ENCODE data around the gene TNFRSF14. TPM values are rescaled to one million over a fixed set of nuclear protein-coding genes. Genes with fewer than 3 reads are reported as not detected.
A peak's percentile ranks its signal among the peaks of the same experiment; 100 is the strongest.

Gene TNFRSF14
- total RNA-seq, 2 experiments from 2014 or later = 145 to 152 TPM

DNA sequence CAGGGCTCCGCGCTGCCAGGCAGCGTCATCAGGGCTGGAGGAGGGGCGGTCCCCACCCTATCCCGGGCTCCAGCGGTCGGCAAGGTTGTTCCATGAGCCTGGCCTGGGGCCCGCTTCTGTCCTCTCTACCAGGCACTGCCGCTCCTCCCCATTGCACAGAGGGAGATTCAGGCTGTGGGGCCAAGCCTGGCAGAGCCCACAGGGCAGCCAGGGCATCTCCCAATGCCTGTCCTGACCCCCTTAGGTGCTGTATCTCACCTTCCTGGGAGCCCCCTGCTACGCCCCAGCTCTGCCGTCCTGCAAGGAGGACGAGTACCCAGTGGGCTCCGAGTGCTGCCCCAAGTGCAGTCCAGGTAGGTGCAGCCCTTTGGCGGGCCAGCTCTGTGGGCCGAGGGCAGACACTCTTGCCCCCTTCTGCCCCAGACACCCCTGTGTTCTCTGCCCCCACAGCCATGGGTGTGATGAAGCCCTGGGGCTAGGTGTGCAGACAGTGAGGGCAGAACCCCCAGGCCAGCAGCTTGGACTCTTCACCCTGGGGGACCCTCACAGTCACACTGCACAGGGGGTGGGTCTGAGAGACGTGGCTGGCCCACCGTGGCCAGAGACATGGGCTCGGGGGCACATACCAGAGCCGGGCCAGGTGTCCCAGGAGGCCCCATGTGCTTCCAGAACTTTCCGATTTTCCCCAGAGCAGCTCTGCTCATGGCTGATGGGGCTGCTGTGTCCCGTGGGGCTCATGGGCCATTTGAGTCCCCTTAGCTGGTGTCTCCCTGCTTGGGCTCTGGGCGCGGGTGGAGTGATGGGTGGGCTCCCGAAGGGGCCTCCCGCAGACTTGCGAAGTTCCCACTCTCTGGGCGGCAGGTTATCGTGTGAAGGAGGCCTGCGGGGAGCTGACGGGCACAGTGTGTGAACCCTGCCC, 1.6 kb downstream of the TNFRSF14 start:
- intact Hi-C loops (cut with micrococcal nuclease) = no loop called here
- CTCF ChIA-PET = interaction anchor here (1.4 to 2.1 kb wide), 4 partner anchors 10 to 142 kb away, joined by 3 to 17 read pairs (median 8); no protein-coding TSS in a partner anchor
- peak overlapping the region; percentile 99 for H3K27ac Mint-ChIP-seq

DNA sequence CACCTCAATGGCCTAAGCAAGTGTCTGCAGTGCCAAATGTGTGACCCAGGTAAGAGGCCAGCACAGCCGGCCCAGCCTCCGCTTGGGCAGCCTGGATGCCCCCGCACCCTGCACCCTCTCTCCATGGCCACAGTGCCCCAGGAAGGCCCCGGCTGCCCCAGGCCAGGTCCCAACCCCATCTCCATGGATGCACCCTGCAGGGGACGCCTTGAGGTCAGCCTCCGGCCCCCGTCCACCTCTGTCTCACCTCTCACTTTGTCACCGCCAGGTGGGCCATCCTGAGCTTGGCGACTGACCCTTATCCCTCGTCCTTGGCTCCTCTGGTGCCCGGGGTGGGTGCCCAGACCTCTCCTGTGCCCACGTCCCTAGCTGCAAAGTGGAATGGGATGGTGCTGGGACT, 2.2 kb downstream of the TNFRSF14 start:
- CTCF ChIA-PET = interaction anchor here (1.4 kb wide), 1 partner anchor 27 kb away, joined by 3 read pairs; no protein-coding TSS in a partner anchor
- intact Hi-C loops (cut with micrococcal nuclease) = no loop called here
- H3K9me3 Mint-ChIP-seq = no peaks in the 10 kb centered on the region
- peak overlapping the region; percentile 99 for H3K4me3 Mint-ChIP-seq
- no peaks in the 10 kb centered on the region for H3K27me3 Mint-ChIP-seq
- POLR2A ChIA-PET = interaction anchor here (0.9 to 1.6 kb wide), 3 partner anchors 11 to 18 kb away, joined by 3 to 4 read pairs (median 3); no protein-coding TSS in a partner anchor
- no peak for DNase-seq
- H3K36me3 Mint-ChIP-seq = peaks cover 24% of the 10 kb centered on the region
- H3K27ac Mint-ChIP-seq = peak overlapping the region; percentile 42
- H3K4me1 Mint-ChIP-seq (ENCODE audit: low read depth) = peaks cover 34% of the 10 kb centered on the region

More for the DNA sequence above, 1.6 kb downstream of the TNFRSF14 start:
- peaks cover 34% of the 10 kb centered on the region for H3K4me1 Mint-ChIP-seq (ENCODE audit: low read depth)
- no peaks in the 10 kb centered on the region for H3K27me3 Mint-ChIP-seq
- H3K9me3 Mint-ChIP-seq = no peaks in the 10 kb centered on the region
- H3K4me3 Mint-ChIP-seq = peak overlapping the region; percentile 99
- POLR2A ChIA-PET = interaction anchor here (0.9 to 3.8 kb wide), 10 partner anchors 7 to 31 kb away, joined by 3 to 67 read pairs (median 10); partner anchors contain the start of genes PANK4 and PRXL2B
- DNase-seq = no peak
- peaks cover 22% of the 10 kb centered on the region for H3K36me3 Mint-ChIP-seq

GRCh38 chr1:2558861-2559260, 2.7 kb downstream of the TNFRSF14 start:
- H3K27ac Mint-ChIP-seq = peak overlapping the region; percentile 42
- POLR2A ChIA-PET = interaction anchor here (0.9 to 1.6 kb wide), 2 partner anchors 11 to 13 kb away, joined by 3 to 4 read pairs; no protein-coding TSS in a partner anchor
- peaks cover 31% of the 10 kb centered on the region for H3K4me1 Mint-ChIP-seq (ENCODE audit: low read depth)
- DNase-seq = no peak
- H3K36me3 Mint-ChIP-seq = peaks cover 27% of the 10 kb centered on the region
- CTCF ChIA-PET = interaction anchor here (1.4 kb wide), 1 partner anchor 26 kb away, joined by 3 read pairs; no protein-coding TSS in a partner anchor
- H3K27me3 Mint-ChIP-seq = no peaks in the 10 kb centered on the region
- H3K9me3 Mint-ChIP-seq = no peaks in the 10 kb centered on the region
- H3K4me3 Mint-ChIP-seq = peak overlapping the region; percentile 99
- intact Hi-C loops (cut with micrococcal nuclease) = no loop called here

GRCh38 chr1:2559509-2560298, 3.5 kb downstream of the TNFRSF14 start:
- POLR2A ChIA-PET = interaction anchor here (1.6 kb wide), 1 partner anchor 12 kb away, joined by 4 read pairs; no protein-coding TSS in a partner anchor
- intact Hi-C loops (cut with micrococcal nuclease) = no loop called here
- no peaks in the 10 kb centered on the region for H3K27me3 Mint-ChIP-seq
- no peak for DNase-seq
- peak overlapping the region; percentile 28 for H3K27ac Mint-ChIP-seq
- H3K36me3 Mint-ChIP-seq = peaks cover 27% of the 10 kb centered on the region
- peaks cover 26% of the 10 kb centered on the region for H3K4me1 Mint-ChIP-seq (ENCODE audit: low read depth)
- no peak overlapping the region for H3K4me3 Mint-ChIP-seq
- H3K9me3 Mint-ChIP-seq = no peaks in the 10 kb centered on the region
- CTCF ChIA-PET = interaction anchor here (2.2 kb wide), 1 partner anchor 11 kb away, joined by 9 read pairs; no protein-coding TSS in a partner anchor

DNA sequence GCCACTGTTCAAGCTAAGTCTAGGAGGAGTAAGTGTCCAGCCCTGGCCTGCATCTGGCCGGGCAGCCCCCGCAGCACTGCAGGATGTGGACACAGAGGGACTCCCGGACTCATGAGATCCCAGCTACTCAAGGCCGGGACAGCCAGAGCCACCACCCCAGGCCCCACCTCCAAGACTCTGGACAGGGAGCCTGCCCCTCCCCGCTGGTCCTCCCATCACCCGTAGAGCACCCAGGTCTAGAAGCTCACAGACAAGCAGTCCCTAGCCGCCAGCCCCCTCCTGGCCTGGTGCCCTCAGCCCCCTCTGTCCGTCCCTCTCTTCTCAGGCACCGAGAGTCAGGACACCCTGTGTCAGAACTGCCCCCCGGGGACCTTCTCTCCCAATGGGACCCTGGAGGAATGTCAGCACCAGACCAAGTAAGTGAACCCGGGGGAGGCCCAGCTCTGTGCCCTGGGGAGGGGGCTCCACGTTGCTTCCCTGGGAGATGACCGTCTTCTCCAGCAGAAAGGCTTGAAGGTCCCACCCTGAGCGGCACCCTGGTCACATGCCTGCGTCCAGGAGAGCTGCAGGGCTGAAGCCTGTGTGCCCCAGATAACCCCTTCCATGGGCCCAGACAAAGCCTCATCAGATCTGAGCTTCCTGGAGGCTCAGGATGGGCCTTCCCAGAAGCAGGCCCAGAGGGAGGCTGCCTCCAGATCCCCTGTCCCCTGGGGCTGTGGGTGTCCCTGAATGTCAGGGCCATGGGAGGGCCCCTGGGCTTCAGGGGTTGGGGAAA, 4.3 kb downstream of the TNFRSF14 start:
- intact Hi-C loops (cut with micrococcal nuclease) = no loop called here
- Mint-ChIP-seq H3K4me1 (ENCODE audit: low read depth) (peaks cover 24% of the 10 kb centered on the region), H3K4me3 (no peak overlapping the region), H3K9me3 (no peaks in the 10 kb centered on the region), H3K27ac (peak overlapping the region; percentile 28), H3K36me3 (peaks cover 27% of the 10 kb centered on the region), H3K27me3 (no peaks in the 10 kb centered on the region)
- ChIA-PET POLR2A (interaction anchor here (0.6 to 3.9 kb wide), 6 partner anchors 11 to 147 kb away, joined by 3 to 21 read pairs (median 8); partner anchors contain the start of gene PEX10), CTCF (interaction anchor here (0.8 to 2.2 kb wide), 7 partner anchors 12 to 144 kb away, joined by 3 to 16 read pairs (median 4); partner anchors contain the start of gene PRXL2B)
- DNase-seq = no peak

DNA sequence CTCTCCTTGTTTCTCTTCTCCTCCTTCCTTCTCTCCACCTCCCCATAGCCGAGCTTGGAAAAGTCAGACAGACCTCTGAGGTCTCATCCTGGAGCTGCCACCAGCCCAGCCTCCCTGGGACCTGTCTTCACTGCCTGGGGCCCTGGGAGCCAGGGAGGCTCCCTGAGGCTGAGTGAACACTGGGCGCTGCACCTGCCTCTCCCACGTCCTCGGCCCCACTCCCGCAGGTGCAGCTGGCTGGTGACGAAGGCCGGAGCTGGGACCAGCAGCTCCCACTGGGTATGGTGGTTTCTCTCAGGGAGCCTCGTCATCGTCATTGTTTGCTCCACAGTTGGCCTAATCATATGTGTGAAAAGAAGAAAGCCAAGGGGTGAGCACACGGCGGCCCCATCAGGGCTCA, 5.3 kb downstream of the TNFRSF14 start:
- intact Hi-C loops (cut with micrococcal nuclease) = no loop called here
- H3K36me3 Mint-ChIP-seq = peaks cover 22% of the 10 kb centered on the region
- H3K27me3 Mint-ChIP-seq = no peaks in the 10 kb centered on the region
- peaks cover 22% of the 10 kb centered on the region for H3K4me1 Mint-ChIP-seq (ENCODE audit: low read depth)
- H3K9me3 Mint-ChIP-seq = no peaks in the 10 kb centered on the region
- no peak for DNase-seq
- no peak overlapping the region for H3K4me3 Mint-ChIP-seq
- no peak overlapping the region for H3K27ac Mint-ChIP-seq
- ChIA-PET POLR2A (interaction anchor here (0.6 to 3.9 kb wide), 6 partner anchors 10 to 148 kb away, joined by 3 to 21 read pairs (median 8); partner anchors contain the start of gene PEX10), CTCF (interaction anchor here (0.8 to 2.2 kb wide), 12 partner anchors 10 to 148 kb away, joined by 3 to 16 read pairs (median 4); partner anchors contain the start of genes PANK4, PEX10 and PRXL2B)

DNA sequence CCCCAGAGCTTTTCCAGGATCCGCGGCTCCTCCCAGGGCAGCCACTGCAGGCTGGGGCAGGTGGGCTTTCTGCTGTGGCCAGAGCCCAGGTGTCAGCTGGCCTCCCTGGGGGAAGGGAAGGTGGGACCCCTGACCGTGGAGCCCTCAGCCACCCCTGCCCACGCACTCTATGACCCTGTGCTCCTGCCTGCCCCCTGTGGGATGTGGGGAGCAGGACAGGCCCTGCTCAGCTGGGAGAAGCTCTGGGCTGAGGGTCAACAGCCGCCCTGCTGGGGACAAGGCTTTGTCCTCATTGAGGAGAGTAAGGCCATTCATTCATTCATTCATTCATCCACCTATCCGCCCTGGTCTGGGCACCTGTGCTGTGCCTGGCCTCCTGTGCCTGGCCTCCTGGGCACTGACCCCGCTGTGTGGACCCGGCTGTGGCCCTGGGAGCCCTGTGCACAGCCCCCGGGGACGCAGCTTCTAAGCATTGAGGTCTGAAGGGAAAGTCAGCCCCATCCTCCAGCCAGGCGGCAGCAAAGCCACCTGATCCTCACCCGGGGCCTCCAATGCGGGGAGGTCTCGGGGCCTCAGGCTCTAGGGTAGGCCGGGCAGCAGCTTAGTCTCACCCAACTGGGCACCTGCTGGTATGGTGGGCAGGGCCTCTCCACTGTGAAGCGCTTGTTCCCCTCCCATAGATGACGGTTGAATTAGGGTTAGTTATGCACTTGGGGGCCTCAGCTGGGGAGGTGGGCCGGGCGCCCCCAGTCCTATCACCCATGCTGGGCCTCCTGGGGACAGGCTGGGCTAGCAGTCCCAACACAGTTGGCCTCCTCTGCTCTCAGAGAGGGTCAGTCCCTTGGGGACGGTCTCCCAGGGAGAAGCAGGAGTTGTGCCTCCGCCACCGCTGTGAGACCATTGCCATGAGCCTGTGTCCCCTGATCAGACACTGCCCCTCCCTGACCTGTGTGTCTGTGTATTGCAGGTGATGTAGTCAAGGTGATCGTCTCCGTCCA, 6.0 kb downstream of the TNFRSF14 start:
- Mint-ChIP-seq H3K4me3 (no peak overlapping the region), H3K9me3 (no peaks in the 10 kb centered on the region), H3K27ac (no peak overlapping the region), H3K4me1 (ENCODE audit: low read depth) (peaks cover 22% of the 10 kb centered on the region), H3K36me3 (peaks cover 16% of the 10 kb centered on the region), H3K27me3 (no peaks in the 10 kb centered on the region)
- POLR2A ChIA-PET = interaction anchor here (1.1 to 3.9 kb wide), 5 partner anchors 9 to 149 kb away, joined by 3 to 21 read pairs (median 10); partner anchors contain the start of gene PEX10
- peak; percentile 50 for DNase-seq
- CTCF ChIA-PET = interaction anchor here (1.0 to 2.2 kb wide), 10 partner anchors 10 to 149 kb away, joined by 3 to 16 read pairs (median 6); partner anchors contain the start of genes PANK4, PEX10 and PRXL2B
- intact Hi-C loops (cut with micrococcal nuclease) = no loop called here

DNA sequence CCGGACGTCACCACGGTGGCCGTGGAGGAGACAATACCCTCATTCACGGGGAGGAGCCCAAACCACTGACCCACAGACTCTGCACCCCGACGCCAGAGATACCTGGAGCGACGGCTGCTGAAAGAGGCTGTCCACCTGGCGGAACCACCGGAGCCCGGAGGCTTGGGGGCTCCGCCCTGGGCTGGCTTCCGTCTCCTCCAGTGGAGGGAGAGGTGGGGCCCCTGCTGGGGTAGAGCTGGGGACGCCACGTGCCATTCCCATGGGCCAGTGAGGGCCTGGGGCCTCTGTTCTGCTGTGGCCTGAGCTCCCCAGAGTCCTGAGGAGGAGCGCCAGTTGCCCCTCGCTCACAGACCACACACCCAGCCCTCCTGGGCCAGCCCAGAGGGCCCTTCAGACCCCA, 7.0 kb downstream of the TNFRSF14 start:
- ChIA-PET POLR2A (interaction anchor here (3.9 kb wide), 1 partner anchor 15 kb away, joined by 21 read pairs; no protein-coding TSS in a partner anchor), CTCF (no interaction called here)
- intact Hi-C loops (cut with micrococcal nuclease) = no loop called here
- Mint-ChIP-seq H3K4me1 (ENCODE audit: low read depth) (peaks cover 14% of the 10 kb centered on the region), H3K27ac (no peak overlapping the region), H3K27me3 (no peaks in the 10 kb centered on the region), H3K9me3 (no peaks in the 10 kb centered on the region), H3K4me3 (no peak overlapping the region), H3K36me3 (peaks cover 12% of the 10 kb centered on the region)
- DNase-seq = no peak

- intact Hi-C loops (cut with micrococcal nuclease) = no loop called here
- ChIA-PET CTCF (no interaction called here), POLR2A (interaction anchor here (1.4 to 3.9 kb wide), 3 partner anchors 8 to 21 kb away, joined by 4 to 21 read pairs (median 10); partner anchors contain the start of gene TNFRSF14)
- Mint-ChIP-seq H3K4me1 (ENCODE audit: low read depth) (peaks cover 10% of the 10 kb centered on the region), H3K27ac (no peak overlapping the region), H3K27me3 (no peaks in the 10 kb centered on the region), H3K9me3 (no peaks in the 10 kb centered on the region), H3K36me3 (peaks cover 7% of the 10 kb centered on the region), H3K4me3 (no peak overlapping the region)
- DNase-seq = no peak
These were observed 8.0 kb downstream of the TNFRSF14 start for GRCh38 chr1:2564006-2564814.

Data from activated CD4-positive, alpha-beta memory T cell treated with anti-CD3 and anti-CD28 coated beads for 36 hours (primary cell).